Left forelimb (tissue), 1 donor: ENCODE measurements around the gene SMYD5.

Experiments
- DNase-seq: peaks from one replicate; pipeline ENCODE4 v3.0.0-alpha.2; 2018; ENCODE audit warnings: low spot score

Gene SMYD5

GRCh38 chr2:73205611-73206010 is 8.4 kb upstream of the SMYD5 start:
- DNase-seq: no peak

GRCh38 chr2:73208258-73208657 is 5.8 kb upstream of the SMYD5 start:
- DNase-seq: no peak

GRCh38 chr2:73210019-73210418 is 4.0 kb upstream of the SMYD5 start:
- no peak for DNase-seq

GRCh38 chr2:73210696-73211095 is 3.3 kb upstream of the SMYD5 start:
- DNase-seq: no peak

- no peak for DNase-seq
These were observed 2.0 kb upstream of the SMYD5 start for GRCh38 chr2:73212098-73212447.

GRCh38 chr2:73212448-73213176 is 1.4 kb upstream of the SMYD5 start:
- no peak for DNase-seq

GRCh38 chr2:73215254-73215653 is 1.2 kb downstream of the SMYD5 start:
- DNase-seq: no peak

GRCh38 chr2:73217160-73217559 is 3.1 kb downstream of the SMYD5 start:
- no peak for DNase-seq

GRCh38 chr2:73217826-73218225 is 3.8 kb downstream of the SMYD5 start:
- DNase-seq: no peak

GRCh38 chr2:73218298-73218697 is 4.3 kb downstream of the SMYD5 start:
- DNase-seq: no peak

GRCh38 chr2:73223821-73224220 is 9.8 kb downstream of the SMYD5 start:
- DNase-seq: no peak

- DNase-seq: no peak
These were observed 11.7 kb downstream of the SMYD5 start for GRCh38 chr2:73225513-73226360.

- DNase-seq: no peak
These were observed 13.0 kb downstream of the SMYD5 start for GRCh38 chr2:73227086-73227485.

- DNase-seq: no peak
These were observed 14.6 kb downstream of the SMYD5 start for GRCh38 chr2:73228631-73229030.

GRCh38 chr2:73232403-73233153 is 18.5 kb downstream of the SMYD5 start:
- no peak for DNase-seq

- peak; percentile 98 for DNase-seq
These were observed 19.3 kb downstream of the SMYD5 start, which contains the start of gene PRADC1 for GRCh38 chr2:73233154-73233931. TSS of gene PRADC1 (minus strand) at chr2:73233239. CDS start at chr2:73233160, 79 bp downstream.

- DNase-seq: peak; percentile 92
These were observed 20.1 kb downstream of the SMYD5 start, which contains the start of gene CCT7 for GRCh38 chr2:73233932-73234832. TSS of gene CCT7 (plus strand) at chr2:73234308. CDS start at chr2:73234379, 71 bp downstream.

GRCh38 chr2:73235315-73236028 is 21.4 kb downstream of the SMYD5 start:
- DNase-seq: no peak

- no peak for DNase-seq
These were observed 23.1 kb downstream of the SMYD5 start for GRCh38 chr2:73237168-73237567.

- no peak for DNase-seq
These were observed 24.1 kb downstream of the SMYD5 start for GRCh38 chr2:73238149-73238548.
